NB4 (cell line): ENCODE measurements around the gene SNAP47.

Experiments
- DNase-seq: peaks from one replicate; pipeline ENCODE4 v3.0.0; 2010; ENCODE audit warnings: low read depth
- H3K4me3 ChIP-seq: one replicate; pipeline ENCODE4 v1.5.1; 2011; ENCODE audit warnings: mild to moderate bottlenecking, low read depth, low read length, moderate library complexity
- CTCF ChIP-seq: IDR thresholded peaks from one replicate; pipeline ENCODE4 v1.5.1; 2012; ENCODE audit warnings: low read depth, low read length
- MYC ChIP-seq: IDR thresholded peaks from 2 replicates; pipeline ENCODE4 v1.6.1; 2011; ENCODE audit warnings: low read depth, low read length
- POLR2A ChIP-seq: IDR thresholded peaks from 2 replicates; pipeline ENCODE4 v1.6.1; 2011; ENCODE audit warnings: mild to moderate bottlenecking; ENCODE audit not compliant: insufficient read length; ENCODE audit errors: extremely low read depth
- TF ChIP-seq, protein P1 (sequence below): IDR thresholded peaks from 2 replicates; pipeline ENCODE4 v1.6.1; 2011; ENCODE audit warnings: low read depth, low read length

Gene SNAP47

GRCh38 chr1:227779685-227780084, 44.5 kb downstream of the SNAP47 start:
- TF ChIP-seq POLR2A: no peak
- TF ChIP-seq CTCF: no peak
- TF ChIP-seq, protein P1, sequence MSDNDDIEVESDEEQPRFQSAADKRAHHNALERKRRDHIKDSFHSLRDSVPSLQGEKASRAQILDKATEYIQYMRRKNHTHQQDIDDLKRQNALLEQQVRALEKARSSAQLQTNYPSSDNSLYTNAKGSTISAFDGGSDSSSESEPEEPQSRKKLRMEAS: no peak
- TF ChIP-seq MYC: no peak
- DNase-seq: no peak
- no peak overlapping the region for H3K4me3 ChIP-seq

GRCh38 chr1:227780101-227781044, 45.1 kb downstream of the SNAP47 start:
- TF ChIP-seq, protein P1: no peak
- TF ChIP-seq MYC (no peak), POLR2A (no peak), CTCF (no peak)
- no peak for DNase-seq
- H3K4me3 ChIP-seq: no peak overlapping the region

DNA sequence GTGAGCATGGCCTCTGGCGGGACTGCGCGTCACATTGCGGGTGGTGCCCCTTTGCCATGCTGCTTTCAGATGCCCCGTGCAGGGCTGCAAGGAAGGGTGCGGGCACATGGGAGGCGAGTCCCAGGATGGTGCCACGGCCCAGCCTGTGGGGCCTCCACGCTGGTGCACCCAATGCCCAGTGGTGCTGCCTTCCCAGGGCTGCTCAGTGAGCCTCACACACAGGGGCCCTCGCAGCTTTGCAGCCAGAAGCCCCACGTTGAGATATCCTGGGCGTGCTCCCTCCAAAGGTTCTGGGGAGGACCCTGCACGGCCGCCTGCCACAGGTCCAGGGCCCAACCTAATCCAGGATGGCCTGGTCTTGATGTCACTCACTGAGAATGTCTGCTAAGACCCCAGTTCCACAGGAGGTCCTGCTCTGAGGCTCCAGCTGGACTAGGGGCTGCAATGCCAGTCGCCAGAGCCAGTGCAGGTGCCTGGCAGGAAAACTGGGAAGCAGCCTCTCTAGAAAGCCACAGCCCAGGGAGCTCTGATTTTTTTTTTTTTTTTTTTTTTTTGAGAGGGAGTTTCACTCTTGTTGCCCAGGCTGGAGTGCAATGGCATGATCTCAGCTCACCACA, 46.2 kb downstream of the SNAP47 start:
- H3K4me3 ChIP-seq: no peak overlapping the region
- TF ChIP-seq MYC (no peak), POLR2A (no peak), CTCF (no peak)
- TF ChIP-seq, protein P1: no peak
- no peak for DNase-seq

- H3K4me3 ChIP-seq: no peak overlapping the region
- no peak for DNase-seq
- TF ChIP-seq POLR2A (no peak), CTCF (no peak), MYC (no peak)
- TF ChIP-seq, protein P1: no peak
Measured at GRCh38 chr1:227782226-227782625, 47.0 kb downstream of the SNAP47 start.

- DNase-seq: no peak
- TF ChIP-seq, protein P1: no peak
- TF ChIP-seq CTCF (no peak), POLR2A (no peak), MYC (no peak)
Measured at GRCh38 chr1:227785094-227785804, 50.0 kb downstream of the SNAP47 start.

More at GRCh38 chr1:227785094-227785804, 50.0 kb downstream of the SNAP47 start:
- H3K4me3 ChIP-seq: no peak overlapping the region
